Fibroblast of skin of left quadriceps (primary cell): Measurements from ENCODE around the gene KIAA1328.

ENCODE experiments used
- DNase-seq, 2 experiments: peaks; one replicate each; pipeline ENCODE4 v3.0.0-alpha.2; 2013; ENCODE audit warnings: low read depth in 2 of 2

The KIAA1328 gene

GRCh38 chr18:36950960-36951359 lies 122.0 kb downstream of the KIAA1328 start:
- DNase-seq, result no peak

- no peak for DNase-seq
These were observed 124.1 kb downstream of the KIAA1328 start for GRCh38 chr18:36953047-36953446.

- DNase-seq, result no peak
These were observed 131.1 kb downstream of the KIAA1328 start for GRCh38 chr18:36960038-36960437.

GRCh38 chr18:36963464-36963863 lies 134.5 kb downstream of the KIAA1328 start:
- DNase-seq, result no peak

- no peak for DNase-seq
These were observed 145.8 kb downstream of the KIAA1328 start for GRCh38 chr18:36974686-36975085.

GRCh38 chr18:36977121-36977520 lies 148.2 kb downstream of the KIAA1328 start:
- DNase-seq, result no peak

GRCh38 chr18:36993068-36993467 lies 164.1 kb downstream of the KIAA1328 start:
- DNase-seq, result peak in 1 of 2 experiments; percentile 4

GRCh38 chr18:37006742-37007141 lies 177.8 kb downstream of the KIAA1328 start:
- DNase-seq, result no peak

- DNase-seq, result no peak
These were observed 183.5 kb downstream of the KIAA1328 start for GRCh38 chr18:37012452-37012851.

GRCh38 chr18:37019157-37019827 lies 190.4 kb downstream of the KIAA1328 start:
- no peak for DNase-seq

GRCh38 chr18:37033419-37033818 lies 204.5 kb downstream of the KIAA1328 start:
- no peak for DNase-seq

- DNase-seq, result no peak
These were observed 213.5 kb downstream of the KIAA1328 start for GRCh38 chr18:37042381-37042780.

GRCh38 chr18:37055137-37055802 lies 226.3 kb downstream of the KIAA1328 start:
- no peak for DNase-seq

- DNase-seq, result no peak
These were observed 235.3 kb downstream of the KIAA1328 start for GRCh38 chr18:37064187-37064586.

GRCh38 chr18:37065254-37065653 lies 236.3 kb downstream of the KIAA1328 start:
- DNase-seq, result no peak

GRCh38 chr18:37084912-37085311 lies 256.0 kb downstream of the KIAA1328 start:
- no peak for DNase-seq

- no peak for DNase-seq
These were observed 256.4 kb downstream of the KIAA1328 start for GRCh38 chr18:37085362-37085761.

- DNase-seq, result no peak
These were observed 279.0 kb downstream of the KIAA1328 start for GRCh38 chr18:37107748-37108522.

GRCh38 chr18:37122877-37123276 lies 293.9 kb downstream of the KIAA1328 start:
- DNase-seq, result no peak

- DNase-seq, result peak; percentile 4 to 7
These were observed 295.6 kb downstream of the KIAA1328 start for GRCh38 chr18:37124516-37124915.

- no peak for DNase-seq
These were observed 306.2 kb downstream of the KIAA1328 start for GRCh38 chr18:37135177-37135576.

- DNase-seq, result no peak
These were observed 309.5 kb downstream of the KIAA1328 start for GRCh38 chr18:37138456-37138855.

- DNase-seq, result no peak
These were observed 310.9 kb downstream of the KIAA1328 start for GRCh38 chr18:37139876-37140275.
